HG02642 (cell line): Measurements from ENCODE around the gene NRGN.
A peak's percentile ranks its signal among the peaks of the same experiment; 100 is the strongest.
"Not testable (repeated sequence)": the region's sequence is repeated elsewhere in the genome, so short reads cannot be mapped to it uniquely, and the experiment has no call there.

Experiments
- ATAC-seq: cut with Tn5 transposase; IDR thresholded peaks from one replicate; pipeline ENCODE4 v1.9.1; 2021; ENCODE audit warnings: mild to moderate bottlenecking; ENCODE audit not compliant: unreplicated experiment, poor library complexity

The NRGN gene

DNA sequence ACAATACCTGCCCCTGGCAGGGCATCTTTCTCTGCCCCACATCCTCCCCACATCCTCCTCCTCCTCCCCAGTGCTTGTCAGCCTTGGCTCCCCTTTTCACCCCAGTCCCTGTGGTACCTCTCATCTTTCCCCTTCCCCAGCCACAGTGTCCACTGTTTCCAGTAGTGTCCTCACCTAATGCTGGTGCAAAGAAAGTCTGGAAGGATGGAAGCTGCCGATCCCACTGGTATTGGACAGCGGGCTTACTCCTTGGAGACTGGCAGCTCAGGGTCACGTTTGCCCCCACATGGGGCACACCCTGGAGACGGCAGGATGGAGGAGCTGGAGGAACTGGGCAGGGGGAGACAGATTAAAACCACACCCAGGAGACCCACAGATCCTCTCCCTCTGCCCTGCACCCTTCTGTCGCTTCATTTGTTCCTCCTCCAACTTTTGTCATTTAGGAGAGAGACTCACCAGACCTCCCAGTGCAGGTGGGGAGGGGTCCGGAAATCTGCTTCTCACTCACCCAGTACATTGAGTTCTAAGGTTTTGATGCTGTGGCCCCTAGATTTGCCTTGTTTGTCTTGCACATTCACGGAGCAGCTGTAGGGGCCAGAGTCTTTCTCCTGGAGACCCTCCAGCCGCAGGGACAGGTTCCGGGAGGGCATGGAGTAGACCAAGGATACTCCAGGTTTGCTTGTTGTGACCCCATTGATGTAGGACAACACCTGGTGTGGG, 16.5 kb downstream of the NRGN start:
- no peak for ATAC-seq

DNA sequence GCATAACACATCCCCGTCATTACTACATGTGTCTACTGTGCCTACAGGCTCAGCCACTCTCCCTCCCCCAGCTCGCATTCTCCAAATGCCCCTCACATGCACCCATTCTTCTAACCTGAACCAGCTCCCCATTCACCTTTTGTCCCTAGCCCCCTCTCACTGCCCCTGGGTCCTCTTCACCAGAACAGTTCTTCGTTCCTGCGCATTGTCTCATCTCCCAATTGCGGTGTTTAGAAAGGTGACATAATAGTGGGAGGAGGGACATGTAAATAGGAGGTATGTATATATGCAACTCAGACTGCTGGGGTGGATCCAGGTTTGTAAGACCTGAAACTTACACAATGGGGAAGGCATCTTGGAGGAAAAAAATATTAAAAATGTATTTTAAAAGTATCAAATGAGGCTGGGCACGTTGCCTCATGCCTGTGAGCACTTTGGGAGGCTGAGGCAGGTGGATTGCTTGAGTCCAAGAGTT, 17.0 kb downstream of the NRGN start:
- ATAC-seq, result no peak

DNA sequence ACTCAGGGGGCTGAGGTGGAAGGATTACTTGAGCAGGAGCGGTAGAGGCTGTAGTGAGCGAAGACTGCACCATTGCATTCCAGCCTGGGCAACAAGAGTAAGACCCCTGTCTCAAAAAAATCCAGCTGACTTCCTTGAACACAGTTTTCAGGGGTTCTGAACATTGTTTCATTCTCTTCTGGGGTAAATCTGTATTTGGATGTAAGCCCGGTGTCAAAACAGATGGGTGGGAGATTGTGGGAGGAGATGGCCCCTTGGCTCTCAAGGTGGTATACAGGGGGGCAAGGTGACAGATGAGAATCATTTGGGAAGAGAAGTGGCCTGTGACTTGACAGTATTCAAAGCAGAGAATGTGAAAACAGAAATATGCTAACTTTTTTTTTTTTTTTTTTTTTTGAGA, 17.6 kb downstream of the NRGN start:
- ATAC-seq, result no peak

- ATAC-seq, result peak; percentile 50
Observed at GRCh38 chr11:124758355-124759265, 18.9 kb downstream of the NRGN start.

DNA sequence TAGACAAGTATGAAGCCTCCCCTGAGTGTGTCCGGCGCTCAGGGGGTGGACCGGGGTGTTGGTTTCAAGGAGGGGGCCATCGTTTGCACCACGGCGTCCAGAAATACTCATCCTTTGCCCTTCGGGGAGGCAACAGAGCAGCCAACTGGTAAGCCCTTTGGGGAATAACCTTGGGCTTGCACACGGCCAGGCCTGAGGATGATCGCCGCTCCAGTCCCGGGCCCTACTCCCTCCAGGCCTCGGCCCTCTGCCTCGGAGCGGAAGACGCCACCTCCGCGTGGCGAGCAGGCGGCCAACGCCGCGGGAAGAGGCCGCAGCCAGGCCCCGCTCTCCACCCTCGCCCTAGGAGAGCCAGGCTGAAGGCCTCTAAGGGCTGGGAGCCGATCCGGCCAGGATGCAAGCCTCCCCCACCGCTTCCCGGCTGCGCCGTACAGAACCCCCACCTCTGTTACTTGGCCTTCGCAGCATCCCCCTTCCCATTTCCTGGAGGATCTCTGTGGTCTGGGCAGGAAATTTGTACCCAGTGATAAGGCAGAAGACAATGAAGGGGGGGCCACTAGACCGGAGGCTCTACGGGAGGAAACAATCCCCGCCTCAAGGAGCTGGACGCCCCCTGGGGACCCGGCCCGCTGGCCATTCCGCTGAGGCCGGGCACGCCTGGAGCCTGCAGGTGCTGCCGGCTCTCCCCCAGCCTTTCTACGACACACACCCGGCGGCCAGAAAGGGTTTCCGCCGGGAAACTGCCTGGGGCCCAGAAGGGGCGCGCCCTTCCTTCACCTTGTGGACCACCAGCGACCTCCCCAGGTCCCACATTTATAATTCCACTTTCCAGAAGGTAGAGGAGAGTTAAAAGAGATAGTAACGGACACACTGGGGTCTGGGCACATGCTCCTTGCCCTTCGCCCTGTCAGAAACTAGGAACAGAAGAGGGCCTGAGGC, 19.8 kb downstream of the NRGN start:
- ATAC-seq, result no peak

DNA sequence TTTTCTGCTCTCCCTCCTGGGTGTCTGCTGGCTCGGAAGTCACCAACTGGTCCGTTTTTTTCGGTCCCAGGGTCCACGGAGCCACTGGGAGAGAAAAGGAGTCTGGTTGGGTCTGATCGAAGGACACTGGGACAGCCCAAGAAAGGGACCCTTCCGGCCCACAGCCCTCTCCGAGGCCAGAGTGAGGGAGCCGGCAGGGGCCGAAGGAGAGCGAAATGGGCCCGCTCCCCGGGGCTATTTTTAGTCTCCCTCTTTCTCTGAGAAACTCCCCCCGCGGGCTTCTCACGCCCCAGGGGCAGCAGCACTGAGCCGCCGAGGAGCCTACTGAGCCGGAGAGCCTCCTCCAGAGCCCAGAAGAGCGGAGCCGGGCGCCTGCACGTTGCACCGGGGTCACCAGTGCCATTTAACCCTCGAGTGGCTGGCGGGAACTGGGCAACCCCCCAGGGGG, 20.5 kb downstream of the NRGN start:
- peak; percentile 25 for ATAC-seq

DNA sequence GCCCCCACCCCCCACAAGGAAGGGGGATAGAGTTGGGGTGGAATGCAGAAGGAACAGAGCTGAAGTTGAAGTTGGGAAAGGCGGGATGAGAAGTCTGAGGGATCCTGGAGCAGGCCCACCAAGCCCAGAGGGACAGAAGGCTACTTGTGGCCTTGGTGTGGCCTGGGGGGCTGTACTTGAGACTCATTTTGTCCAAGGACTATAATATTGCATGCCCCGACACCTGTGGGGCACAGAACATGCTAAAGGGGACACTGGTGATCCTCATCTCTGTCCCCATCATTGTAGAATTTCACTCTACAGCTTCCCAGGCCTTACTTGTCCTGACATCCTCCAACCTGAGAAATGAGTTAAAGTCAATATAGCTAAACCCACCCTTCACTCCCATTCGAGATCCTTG, 21.1 kb downstream of the NRGN start:
- no peak for ATAC-seq

DNA sequence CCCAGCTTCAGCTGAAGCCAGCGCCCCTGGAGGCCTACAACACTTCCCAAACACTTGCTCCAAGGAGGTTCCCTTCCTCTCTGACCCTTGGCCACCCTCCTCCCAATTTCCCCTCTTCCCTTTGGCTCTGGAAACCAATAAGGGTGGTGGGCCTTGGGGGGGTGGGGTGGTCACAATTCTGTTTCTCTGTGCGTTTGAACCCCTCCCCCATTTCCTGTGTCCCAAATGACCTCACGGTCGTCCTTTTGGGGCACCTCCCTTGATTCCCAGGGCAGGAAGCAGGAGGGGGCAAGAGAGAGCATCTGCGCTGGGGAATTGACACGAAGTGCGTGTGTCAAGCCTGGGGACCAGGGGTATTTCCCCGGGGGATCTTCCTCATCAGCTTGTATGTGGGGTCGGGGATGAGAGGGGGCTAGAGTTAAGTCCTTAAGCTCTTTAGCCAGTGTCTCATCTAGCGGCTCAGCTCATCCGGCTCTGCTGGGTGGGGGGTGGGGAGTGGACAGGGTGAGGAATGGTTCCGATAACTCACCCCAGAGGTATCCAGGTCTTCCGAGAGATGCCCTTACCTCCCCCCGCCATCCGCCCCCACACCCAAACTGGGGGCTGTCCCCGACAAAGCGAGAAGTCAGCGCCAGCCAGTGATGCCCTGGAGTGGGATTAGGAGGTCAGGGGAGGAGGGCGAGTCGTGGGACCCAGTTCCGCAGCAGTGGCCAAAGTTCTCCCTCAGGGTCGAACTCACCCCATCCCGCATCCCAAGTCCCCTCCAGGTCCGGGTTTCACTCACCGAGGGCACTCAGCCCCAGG, 21.8 kb downstream of the NRGN start:
- no peak for ATAC-seq

DNA sequence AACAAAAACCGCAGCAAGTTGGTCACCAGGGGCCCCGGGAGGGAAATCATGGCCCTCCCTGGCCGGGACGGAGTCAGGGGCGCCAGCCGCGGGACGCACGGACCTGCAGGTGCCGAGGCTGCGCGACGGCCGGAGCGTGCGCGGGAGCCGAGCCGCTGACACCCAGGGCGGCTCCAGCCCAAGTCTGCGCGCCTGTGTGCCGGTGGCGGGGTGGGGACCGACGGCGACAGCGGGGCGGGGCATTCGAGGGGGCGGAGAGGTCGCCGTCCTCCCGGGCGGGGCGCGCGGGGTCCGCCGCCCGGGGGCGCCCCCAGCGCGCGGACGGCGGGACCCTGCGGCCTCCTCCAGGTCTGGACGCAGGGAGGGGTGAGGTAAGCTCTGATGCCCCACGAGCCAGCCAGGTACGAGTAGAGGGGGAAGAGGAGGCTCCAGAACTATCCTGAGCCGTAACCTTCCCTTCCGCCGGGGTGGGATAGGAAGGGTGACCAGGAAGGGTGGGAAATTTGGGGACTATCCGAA, 22.4 kb downstream of the NRGN start, which contains the start of gene ESAM:
Gene ESAM (minus strand): TSS at position 186 of the 519 bp plus-strand sequence. CDS start 136 bp downstream, at position 50.
- peak; percentile 67 for ATAC-seq

- ATAC-seq, result peak; percentile 17
Observed at GRCh38 chr11:124762624-124763155, 22.9 kb downstream of the NRGN start.

DNA sequence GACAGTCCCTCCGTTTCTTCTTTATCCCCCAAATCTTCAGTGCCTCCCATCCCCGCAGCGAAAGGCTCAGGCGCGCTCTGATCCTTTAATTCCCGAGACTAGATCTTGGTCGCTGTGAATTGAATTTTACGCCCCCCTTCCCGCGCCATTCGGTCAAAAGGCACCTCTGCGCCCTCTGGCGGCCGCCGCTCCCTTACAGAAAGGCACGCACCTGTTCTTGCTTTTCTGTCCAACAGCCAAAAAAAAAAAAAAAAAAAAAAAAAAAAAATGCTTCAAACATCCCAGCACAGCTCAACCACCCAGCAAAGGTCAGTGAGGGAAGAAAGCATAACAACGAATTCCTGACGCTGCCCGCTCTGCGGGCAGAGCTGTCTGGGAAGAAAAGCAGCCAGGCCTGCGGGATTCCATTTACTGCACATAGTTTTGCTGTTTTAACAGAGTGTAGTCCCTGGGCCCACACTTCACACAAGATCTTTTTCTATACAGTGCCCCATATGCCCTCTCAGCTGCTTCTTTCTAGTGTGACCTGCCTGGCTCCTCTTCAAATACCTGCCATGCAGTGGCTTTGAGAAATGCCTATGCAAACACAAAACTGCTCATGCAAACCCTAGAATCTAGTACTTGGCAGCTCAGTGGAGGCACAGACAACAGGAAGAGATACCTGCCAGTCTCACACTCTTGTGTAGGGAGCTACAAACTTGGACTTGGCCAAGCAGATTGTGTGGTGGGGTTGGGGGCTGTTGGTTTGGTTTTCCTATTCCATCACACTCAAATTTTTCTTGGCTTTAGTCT, 23.6 kb downstream of the NRGN start:
- ATAC-seq, result peak; percentile 19

- no peak for ATAC-seq
Observed at GRCh38 chr11:124766156-124766555, 26.4 kb downstream of the NRGN start.

DNA sequence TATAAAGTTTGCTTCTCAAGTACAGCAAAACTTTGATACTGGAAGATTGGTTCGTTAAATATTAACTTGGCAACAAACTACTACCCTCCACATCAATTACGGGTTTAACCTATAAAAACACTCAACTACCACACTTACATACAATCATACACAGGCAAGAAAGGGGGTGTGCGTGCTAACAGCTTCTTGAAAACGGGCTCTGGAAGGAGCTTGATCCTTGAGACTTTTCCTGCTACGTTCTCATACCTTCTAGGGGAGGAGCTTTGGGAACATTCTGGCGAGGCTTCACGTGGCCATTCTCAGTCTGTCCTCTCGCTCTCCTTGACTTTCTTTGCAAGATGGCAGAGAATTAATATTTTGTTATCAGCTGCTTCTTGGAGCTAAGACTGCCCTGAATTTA, 29.2 kb downstream of the NRGN start:
- no peak for ATAC-seq

DNA sequence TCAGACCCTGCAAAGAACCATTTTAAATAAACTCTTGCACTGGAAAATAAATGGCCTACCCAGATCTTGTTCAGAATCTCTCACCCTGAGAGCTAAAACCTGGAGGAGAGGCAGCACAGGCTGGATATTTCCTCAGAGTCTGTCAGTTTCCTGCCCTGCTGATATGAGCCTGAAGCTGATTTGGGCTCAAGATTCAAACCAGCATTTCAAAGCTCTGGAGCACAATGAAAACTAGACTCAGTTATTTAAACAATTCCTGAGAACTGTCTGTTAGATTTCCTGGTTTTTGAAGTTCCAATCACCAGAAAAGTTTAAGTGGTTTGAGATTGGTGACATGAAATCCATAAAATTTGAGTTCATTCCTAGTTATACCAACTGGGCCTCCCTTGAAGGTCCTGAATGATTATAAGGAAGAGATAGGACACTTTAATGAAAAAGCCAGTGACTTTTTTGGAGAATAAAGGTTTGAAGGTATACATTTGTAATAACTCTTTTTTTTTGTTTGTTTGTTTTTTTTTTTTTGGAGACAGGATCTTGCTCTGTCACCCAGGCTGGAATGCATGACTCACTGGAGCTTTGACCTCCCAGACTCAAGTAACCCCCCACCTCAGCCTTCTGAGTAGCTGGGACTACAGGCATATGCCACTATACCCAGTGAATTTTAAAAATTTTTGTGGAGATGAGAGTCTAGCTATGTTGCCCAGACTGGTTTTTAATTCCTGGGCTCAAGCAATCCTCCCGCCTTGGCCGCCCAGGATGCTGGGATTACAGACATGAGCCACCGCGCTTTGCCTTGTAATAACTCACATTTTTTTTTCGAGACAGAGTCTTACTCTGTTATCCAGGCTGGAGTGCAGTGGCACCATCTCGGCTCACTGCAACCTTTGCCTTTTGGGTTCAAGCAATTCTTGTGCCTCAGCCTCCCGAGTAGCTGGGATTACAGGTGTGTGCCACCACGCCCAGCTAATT, 30.3 kb downstream of the NRGN start:
- no peak for ATAC-seq

GRCh38 chr11:124770959-124771358, 31.2 kb downstream of the NRGN start:
- ATAC-seq, result not testable (repeated sequence)

DNA sequence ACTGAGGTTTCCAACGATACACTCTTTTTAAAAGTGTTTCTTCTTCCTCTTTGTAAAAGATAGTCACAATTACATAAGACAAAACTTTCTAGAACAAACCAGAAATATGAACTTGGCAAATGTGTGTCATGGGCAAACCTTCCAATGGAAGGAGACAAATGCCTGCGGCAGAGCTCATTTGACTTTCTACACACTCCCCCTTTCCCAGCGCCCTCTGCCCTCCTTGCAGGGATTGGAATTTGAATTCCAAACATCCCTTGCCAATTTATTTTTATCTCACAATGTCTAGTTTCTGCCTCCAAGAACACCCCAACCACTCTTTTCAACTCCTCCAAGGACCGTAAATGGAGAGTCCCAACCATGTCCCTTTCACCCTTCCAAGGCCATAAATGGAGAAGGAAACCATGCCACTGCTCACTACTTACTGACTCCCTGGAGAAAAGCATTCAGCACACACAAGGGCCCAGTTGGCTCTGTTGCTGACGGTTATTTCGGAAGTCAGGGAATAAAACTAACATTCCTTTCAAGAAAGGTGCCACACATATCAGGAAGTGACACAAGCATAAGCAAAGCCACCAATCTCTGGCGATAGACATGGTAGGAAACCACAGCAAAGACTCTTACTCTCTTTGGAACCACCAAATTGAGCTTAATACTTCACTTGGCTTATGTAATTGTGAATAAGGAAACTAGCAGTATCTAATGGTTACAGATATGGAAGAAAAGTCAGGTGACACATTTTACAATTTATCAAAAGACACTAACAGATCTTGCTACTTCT, 37.3 kb downstream of the NRGN start:
- ATAC-seq, result no peak
